Dermis microvascular lymphatic vessel endothelial cell (primary cell): ENCODE results near the gene EHBP1L1. TPM values are rescaled to one million over a fixed set of nuclear protein-coding genes. Genes with fewer than 3 reads are reported as not detected.

Experiments
- DNase-seq, 2 donors: peaks; one replicate each; pipeline versions ENCODE4 v3.0.0 to v3.0.0-alpha.2; 2010; ENCODE audit warnings: low read depth in 2 of 2
- total RNA-seq: library from RNA; depleted of rRNA; stranded (reverse); fragments of >200 nt; gene quantifications from 2 replicates; pipeline ENCODE4 v1.2.1, GENCODE V29; 2014

Gene EHBP1L1
- total RNA-seq, 1 donor from 2014 or later = 4.7 TPM

DNA sequence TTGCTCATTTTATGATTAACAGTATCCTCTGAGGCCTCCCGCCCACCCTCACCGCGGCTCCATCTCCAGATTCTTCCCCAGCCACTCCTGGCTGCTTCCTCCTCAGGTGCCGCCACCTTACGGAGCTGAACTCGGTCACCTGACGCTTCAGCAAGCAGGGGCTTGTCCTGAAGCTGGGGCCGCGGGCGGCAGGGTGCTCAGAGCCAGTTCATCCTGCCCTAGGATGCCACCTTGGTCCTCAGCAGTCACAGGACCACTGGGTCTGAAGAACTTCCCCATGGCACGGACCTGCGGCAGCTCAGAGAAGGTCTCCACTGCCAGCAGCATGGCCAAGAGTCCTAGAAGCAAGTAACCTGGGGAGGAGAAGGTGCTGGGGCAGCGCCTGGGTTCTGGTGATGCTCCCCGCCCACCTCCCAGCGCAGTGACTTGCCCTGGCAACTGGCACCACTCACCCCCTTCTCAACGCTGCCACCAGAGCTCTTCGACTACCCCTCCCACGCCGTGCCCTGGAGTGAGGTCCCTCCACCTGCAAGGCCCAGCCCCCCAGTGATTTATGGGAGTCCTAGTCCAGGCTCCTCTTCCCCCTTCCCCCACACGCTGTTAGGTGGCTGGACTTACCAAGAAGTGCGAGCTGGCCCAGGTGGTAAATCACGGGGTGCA lies 17.1 kb downstream of the EHBP1L1 start:
- DNase-seq = no peak

DNA sequence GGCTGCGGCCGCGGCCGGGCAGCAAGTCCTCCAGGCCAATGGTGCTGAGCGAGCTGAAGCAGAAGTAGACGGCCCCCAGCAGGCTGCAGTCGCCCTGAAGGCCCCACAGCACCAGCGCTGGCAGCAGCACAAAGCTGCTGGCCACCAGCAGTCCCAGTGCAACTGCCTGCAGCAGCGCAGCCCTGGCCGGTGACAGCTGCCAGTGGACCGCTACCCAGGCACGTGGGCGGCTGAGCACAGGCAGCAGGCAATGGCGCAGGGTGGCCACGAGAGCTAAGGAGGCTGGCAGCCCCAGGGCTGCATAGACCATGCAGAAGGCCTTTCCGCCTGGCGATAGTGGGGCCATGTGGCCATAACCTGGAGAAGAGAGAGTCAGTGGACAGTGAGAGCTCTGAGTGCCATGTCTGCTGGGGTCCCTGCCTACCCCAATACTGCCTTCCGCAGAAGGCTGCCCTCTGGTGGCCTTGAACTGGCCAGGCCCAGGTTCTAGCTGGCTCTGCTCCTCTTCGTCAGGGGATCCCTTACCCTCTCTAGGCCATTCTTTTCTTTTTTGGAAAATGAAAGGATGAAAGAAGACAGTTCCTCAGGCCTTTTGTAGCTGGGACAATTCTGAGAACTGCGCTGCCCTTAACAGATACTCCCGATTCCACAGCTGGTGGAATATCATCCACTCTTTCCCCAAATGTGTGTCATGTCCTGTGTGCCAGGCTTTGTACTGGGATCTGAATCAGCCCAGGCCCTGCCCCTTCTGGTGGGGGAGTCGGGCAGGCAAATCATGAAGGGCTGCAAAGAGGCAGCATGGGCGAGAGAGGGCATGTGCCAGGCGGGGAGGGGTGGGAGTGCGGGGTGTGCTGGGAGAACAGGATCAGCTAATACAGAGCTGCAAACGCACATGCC lies 17.9 kb downstream of the EHBP1L1 start:
- DNase-seq = peak in 1 of 2 donors; percentile 45

DNA sequence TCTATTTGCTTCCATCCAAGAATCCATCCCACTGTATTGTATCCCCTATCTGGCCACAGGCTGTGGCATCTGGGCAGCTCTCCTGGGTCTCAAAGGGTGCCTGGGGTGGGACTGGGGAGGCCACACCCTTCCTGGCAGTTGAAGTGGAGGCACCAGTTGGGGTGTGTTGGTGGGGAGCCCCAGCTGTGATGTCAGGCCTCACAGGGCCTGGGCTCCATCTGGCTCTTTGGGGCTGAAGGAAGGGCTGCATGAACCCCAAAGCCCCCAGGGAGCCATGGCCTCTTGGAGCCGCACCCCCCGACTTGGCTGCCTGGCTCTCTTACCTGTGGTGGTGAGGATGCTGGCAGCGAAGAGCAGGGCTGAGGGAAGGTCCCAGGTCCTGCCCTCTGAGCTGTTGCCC lies 19.3 kb downstream of the EHBP1L1 start:
- no peak for DNase-seq

GRCh38 chr11:65595543-65596281 lies 19.9 kb downstream of the EHBP1L1 start, which contains the start of gene KCNK7:
TSS of gene KCNK7 (minus strand) at chr11:65595800. CDS start at chr11:65595772, 28 bp downstream.
- DNase-seq = no peak

GRCh38 chr11:65596520-65596919 lies 20.7 kb downstream of the EHBP1L1 start:
- no peak for DNase-seq

DNA sequence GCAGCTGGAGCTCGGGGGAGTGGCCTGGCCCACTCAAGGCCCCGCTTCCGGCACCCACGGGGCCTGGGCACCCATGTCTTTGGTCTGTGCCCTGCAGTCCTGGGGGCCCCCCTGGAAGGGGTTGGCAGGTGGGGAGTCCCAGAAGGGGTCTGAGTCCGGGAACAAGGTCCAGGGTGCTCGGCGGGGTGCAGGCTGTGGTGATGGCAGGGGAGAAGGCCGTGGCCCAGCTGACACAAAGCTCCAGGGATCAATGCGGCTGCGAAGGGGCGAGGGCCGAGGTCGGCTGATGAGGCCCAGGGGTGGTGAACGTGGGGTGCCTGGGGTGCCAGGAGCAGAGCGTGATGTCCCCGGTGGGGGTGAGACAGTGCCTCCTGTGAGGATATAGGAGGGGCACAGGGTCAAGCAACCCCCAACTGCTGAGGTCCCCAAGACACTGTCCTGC lies 22.4 kb downstream of the EHBP1L1 start:
- no peak for DNase-seq

DNA sequence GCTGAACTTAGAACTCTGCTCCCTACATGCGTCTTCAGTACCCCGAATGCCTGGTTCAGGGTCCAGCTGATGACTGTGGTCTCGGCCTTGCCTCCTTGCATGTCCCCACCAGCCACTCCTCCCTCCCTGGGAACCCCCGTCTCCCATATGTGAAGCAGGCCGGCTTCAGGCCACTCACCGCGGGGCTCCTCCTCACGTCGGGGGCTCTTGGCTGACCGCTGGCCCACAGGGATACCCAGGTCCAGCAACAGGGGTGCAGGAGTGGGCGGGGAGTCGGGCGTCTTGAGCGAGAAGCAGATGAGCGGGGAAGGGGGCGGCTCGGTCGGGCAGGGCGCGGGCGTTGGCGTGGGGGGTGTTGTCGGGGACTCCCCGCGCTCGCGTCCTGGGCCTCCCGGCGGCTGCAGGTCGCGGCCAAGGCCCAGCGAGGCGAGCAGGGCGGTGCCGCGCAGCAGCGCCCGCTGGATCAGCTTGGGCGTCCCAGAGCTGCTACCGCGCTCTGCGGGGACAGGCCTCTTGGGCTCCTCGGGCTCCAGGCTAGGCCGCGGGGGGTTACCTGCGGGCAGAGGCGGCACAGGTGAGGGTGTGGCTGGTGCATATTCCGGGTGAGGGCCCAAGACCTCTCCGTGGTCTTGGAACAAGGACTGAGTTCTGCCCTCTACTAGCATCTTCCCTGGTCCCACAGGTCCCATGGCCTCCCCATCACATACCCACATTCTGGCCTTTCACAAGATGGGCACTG lies 23.5 kb downstream of the EHBP1L1 start:
- no peak for DNase-seq

DNA sequence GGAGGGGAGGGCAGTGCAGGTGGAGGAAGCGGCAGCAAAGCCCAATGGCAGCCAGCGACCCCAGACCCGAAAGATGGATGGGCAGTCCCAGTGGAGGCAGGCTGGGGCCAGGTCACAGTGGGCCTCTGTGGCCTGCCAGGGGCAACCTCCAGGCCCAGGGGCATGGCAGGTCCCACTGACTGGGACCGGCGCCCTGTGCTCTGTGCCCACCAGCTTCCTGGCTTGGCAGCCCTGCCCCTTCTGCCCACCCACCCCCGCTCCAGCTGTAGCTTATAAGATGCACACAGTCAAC lies 24.0 kb downstream of the EHBP1L1 start:
- DNase-seq = no peak

GRCh38 chr11:65604258-65604657 lies 28.4 kb downstream of the EHBP1L1 start:
- DNase-seq = no peak

DNA sequence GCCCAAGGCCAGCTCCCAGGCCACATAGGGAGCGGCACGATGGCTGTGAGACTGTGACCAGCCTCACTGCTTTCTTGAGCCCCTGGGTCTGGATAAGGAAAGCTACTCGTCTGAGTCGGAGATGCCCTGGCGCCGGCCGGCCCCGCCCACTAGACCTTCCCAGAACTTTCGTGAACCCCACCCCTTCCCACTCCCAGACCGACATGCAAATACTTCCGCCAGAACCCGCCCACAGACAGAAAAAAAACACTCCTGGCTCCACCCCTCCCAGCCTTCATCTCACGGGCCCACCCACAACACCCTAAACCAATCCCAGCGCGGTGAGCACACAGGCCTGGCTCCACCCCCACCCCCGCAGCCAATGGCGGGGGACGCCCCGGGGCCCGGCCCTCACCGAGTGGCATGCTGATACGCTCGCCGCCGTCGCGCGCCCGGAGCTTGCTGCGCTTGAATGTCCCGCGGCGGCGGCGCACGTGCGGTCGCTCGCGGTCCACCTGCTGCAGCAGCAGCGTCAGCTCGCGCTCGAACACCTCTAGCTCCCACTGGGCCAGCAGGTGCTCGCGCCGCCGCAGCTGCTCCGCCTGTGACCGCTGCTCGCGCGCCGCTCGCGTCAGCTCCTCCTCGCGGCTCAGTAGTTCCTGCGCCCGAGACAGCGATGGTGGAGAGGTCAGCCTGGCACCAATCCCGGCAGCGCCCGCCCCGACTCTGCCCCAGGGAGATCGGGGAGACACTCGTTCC lies 31.2 kb downstream of the EHBP1L1 start:
- peak in 1 of 2 donors; percentile 78 for DNase-seq

- no peak for DNase-seq
Measured at GRCh38 chr11:65607614-65608426, 32.0 kb downstream of the EHBP1L1 start.

DNA sequence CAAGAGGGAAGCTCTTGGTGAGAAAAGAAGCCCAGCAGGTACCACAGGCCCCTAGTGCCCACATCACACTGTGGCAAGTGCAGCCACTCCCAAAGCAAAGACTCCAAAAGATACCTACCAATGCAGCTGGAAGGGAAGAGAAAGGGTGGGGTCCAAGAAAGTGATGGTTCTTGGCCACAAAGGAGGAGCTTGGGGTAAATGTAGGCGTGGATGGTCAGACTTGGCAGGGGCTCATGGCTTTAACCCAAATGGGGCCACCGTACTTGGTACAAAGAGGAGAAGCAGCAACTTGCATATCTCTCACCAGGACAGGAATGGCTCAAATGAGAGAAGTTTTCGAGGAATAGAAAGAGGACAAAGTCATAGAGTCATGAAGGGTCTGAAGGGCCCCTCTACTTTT lies 33.4 kb downstream of the EHBP1L1 start:
- no peak for DNase-seq

DNA sequence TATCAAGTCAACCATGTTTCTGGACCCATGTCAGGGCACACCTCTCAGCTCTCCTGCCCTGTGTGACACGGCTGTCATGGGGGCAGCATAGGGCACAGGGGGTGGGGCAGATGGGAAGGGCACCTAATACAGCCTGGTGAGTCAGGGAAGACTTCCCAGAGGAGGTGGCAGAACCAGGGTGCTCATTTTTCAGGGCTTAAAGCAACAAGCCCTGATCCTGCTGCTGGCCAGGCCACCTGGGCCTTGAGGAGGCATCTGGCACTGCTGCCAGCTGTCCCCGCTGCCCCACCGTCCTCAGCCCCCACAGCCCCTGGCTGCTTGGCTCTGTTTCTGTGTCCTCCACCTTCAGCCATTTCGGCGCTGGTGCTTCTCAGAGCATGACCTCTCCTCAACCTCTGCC lies 33.8 kb downstream of the EHBP1L1 start:
- DNase-seq = no peak

- no peak for DNase-seq
Measured at GRCh38 chr11:65610404-65610803, 34.6 kb downstream of the EHBP1L1 start.

DNA sequence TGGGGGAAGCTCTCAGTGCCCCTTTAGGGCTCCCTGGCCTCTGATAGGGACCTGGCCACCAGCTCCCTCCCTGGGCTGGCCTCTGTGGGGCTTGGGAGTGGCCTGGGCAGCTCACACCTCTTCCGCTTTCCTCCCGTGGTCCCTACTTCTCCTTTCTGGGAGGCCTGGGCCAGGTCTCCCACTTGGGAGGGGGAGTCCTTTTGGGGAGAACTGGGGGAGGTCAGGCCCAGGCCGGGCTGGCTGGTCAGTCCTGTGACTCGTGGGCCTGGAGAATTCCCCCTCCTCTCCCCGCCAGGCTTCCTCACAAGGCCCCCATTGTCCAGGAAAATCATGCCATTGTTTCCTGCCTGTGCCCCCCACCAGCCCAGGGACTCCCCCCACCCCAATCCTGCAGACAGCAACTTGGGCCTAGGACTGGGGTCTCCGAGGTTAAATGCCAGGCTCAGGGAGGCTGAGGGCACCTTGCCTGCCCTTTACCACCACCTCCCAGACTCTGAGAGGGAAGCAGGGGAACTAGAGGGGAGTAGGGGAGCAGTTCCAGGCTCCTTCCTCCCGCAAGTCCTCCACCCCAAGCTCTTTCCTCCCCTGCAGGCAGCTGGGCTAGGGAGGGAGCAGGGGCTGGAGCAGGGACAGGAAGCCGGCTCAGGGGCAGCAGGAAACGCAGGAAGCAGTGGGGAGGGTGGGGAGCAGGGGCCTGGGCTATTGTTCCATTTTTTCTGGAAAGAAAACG lies 35.3 kb downstream of the EHBP1L1 start:
- DNase-seq = peak; percentile 63 to 91

- DNase-seq = peak in 1 of 2 donors; percentile 77
Measured at GRCh38 chr11:65611758-65612603, 36.1 kb downstream of the EHBP1L1 start.

DNA sequence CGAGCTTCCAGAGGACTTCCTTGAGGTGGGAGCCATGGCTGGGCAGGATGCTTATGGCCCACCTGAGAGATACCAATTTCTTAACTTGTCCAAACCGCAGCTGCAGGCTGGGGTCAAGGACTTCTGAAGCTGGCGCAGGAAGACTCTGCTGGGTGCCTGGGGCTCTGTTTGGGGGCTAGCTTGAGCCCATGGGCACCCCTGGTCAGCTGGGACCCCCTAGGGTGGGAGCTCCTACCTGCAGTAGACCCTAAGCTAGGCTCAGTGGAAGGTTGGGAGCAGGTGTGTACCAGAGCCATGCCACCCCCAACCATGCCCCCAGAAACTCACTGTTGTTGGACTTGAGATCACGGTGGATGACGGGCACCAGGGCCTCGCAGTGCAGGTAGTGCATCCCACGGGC lies 36.8 kb downstream of the EHBP1L1 start:
- DNase-seq = no peak
